Left forelimb (tissue), 1 donor: ENCODE measurements around the gene PER3.

Experiments used
- DNase-seq: peaks from one replicate; pipeline ENCODE4 v3.0.0-alpha.2; 2018; ENCODE audit warnings: low spot score

Gene PER3

GRCh38 chr1:7838714-7839113 lies 54.6 kb downstream of the PER3 start:
- no peak for DNase-seq

DNA sequence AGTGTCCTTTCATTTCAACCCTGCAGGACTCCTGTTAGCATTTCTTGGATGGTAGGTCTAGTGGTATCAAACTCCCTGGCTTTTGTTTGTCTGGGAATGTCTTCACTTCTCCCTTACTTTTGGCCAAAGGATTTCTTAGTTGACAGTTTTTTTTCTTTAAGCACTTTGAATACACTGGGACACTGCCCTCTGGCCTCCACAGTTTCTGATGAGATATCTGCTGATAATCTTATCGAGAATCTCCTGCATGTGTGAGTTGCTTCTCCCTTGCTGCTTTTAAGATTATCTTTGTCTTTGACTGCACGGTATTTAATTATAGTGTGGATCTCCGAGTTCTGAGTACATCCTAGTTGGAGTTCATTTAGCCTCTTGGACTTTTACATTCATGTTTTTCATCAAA lies 55.4 kb downstream of the PER3 start:
- no peak for DNase-seq

DNA sequence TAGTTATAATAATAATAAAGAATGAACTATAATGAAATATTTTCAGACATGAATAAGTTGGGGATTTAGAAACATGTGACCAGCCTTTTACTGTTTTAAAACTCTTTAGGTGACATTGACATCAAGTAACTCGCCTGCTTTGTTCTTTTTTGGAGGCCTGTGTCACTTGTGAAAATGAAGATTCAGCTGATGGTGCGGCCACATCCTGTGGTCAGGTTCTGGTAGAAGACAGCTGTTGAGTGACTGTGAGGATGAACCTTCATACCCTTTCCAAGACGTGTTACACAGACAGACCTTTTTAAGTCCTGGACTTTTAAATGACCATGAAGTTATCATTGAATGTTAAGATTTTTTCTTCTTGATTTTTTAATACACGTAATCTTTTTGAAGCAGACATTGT lies 58.4 kb downstream of the PER3 start:
- no peak for DNase-seq

GRCh38 chr1:7845761-7846160 lies 61.7 kb downstream of the PER3 start:
- no peak for DNase-seq

- DNase-seq: no peak
Observed at GRCh38 chr1:7846656-7847055, 62.6 kb downstream of the PER3 start.

- DNase-seq: no peak
Observed at GRCh38 chr1:7847599-7847998, 63.5 kb downstream of the PER3 start.

- no peak for DNase-seq
Observed at GRCh38 chr1:7850786-7851185, 66.7 kb downstream of the PER3 start.

DNA sequence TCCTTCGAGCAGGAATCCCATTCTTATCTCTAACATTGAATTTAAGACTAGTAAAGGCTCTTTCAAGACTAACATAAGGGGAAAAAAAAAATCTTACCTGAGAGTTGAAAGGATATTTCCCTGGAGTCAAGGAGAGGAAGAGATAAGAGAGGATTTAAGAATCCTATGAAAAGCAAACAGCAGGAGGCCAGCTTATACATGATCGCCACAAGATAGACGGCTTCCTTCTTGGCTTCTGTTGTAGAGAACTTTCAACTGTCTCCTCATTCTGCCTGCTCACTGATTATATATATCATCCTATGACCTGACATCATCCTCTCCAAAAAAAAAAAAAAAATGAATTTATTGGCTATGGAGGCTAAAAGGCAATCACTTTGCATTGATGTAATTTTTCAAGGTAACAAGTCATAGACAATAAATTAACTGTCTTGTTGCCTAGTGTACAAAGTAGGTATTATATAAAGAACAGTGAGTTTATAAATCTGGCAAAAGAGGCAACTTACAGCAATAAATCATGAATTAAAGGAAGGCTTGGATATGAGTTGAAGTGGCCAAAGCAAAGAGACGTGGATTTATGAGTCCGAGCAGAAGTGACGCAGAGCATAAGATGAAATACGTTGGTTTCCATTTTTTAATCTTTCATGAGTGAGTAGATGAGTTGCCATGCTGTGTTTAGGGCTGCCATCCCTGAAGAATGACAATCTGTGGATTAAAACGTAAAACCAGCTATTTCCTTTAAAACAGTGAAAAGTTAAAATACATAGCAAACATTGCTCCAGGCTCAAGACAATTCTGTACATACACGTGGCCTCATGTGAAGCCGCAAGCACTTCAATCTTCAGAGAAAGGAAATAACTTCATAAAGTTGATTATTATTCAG lies 69.0 kb downstream of the PER3 start, which contains the start of gene UTS2:
UTS2 (minus strand) TSS at position 262 of the 880 bp plus-strand sequence; CDS start at position 200, 62 bp downstream.
- no peak for DNase-seq

DNA sequence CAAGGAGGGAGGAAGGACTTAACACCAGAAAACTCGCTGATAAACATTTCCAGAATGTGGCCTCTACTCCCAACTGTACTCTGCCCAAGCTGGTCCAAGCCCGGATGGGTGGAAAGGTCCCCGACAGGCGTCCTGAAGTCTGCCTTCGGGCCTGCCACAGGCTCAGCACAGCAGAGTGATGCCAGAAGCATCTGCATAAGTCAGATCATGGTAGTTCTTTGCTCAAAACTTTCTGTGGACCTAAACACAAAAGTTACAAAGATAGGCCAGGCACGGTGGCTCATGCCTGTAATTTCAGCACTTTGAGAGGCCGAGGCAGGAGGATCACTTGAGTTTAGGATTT lies 69.6 kb downstream of the PER3 start:
- DNase-seq: no peak

DNA sequence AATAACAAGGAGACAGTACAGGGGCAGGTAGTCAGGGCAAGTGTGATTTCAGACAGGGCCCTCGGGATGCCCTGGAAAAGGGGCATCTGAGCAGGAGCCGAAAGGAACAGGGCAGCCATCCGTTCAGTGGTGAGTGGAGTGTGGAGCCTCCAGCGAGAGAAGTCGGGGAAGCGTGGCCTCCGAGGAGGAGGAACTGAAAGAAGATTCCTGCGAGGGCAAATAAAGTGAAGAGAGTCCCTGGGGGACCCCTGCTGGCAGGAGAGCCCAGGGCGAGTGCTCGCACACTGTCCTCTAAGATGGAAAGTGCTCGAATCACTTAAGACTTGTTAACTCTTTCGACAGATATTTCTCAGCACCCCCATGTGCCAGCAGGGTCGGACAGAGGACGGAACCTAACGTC lies 72.3 kb downstream of the PER3 start:
- DNase-seq: no peak

DNA sequence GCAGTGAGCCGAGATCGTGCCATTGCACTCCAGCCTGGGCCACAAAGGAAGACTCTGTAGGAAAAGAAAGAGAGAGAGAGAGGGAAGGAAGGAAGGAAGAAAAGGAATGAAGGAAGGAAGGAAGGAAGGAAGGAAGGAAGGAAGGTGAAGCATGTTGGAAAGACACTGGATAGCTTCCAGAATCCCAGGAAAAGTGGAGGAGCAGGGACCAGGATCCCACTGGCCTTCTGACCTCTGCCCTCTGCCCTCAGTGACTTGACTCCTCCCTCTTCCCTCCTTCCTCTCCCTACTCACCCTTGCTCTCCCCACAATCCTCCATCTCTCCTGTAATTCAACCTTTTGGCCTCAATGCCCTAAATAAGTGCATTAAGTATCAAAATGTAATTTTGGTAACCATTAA lies 72.9 kb downstream of the PER3 start:
- DNase-seq: no peak

DNA sequence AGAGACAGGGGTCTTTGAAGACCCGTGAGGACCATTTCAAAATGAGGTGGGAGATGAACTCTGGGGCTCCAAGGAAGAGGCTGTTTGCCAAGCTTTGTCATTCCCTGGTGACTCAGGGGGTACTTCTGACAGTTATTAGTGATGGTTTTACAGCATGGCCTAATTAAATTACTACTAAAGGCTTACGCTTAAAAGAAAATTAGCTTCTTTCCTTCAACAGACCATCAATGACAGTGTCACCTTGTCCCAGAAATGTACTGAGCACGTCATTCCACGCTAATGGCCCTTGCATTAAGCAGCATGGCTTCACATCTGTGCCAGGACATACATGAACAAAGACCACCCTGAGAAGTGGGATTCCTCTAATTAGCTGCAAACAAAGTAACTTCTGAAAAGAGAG lies 73.9 kb downstream of the PER3 start:
- DNase-seq: no peak

GRCh38 chr1:7859406-7859805 lies 75.3 kb downstream of the PER3 start:
- DNase-seq: no peak

DNA sequence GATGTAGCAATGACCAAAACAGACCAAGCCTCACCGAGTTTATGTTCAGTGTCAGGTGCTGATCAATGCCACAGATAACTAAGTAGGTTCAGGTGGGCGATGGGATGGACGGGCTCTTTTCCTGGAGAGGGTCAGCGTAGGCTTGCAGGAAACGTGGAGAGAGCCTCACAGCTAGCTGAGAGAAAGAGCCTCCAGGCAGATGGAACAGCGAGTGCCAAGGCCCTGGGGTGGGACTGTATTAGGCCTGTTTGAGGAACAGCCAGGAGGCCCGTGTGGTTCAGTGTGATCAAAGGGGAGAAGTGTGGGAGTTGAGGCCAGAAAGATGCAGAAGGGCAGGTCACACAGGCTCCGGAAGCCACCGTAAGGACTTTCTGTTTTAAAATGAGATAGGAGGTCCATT lies 76.0 kb downstream of the PER3 start:
- no peak for DNase-seq

DNA sequence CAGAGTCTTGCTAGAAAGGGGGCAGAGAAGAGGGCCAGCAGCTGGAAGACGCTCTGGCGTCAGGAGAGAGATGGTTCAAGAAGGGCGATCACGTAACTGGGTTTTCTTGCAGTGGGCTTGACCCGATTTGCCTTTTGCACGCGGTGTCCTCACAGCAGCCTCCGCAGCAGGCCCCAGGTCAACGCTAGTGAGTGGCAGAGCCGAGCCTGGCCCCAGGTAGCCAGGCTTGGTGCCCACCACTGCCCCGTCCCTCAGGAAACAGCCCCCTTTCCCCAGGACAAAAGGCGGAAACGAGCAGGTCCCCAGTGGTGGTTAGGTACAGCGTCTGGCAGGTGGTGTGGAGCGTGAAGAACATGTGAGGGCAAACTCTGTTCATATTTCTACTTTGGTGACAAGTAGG lies 77.4 kb downstream of the PER3 start:
- DNase-seq: no peak

DNA sequence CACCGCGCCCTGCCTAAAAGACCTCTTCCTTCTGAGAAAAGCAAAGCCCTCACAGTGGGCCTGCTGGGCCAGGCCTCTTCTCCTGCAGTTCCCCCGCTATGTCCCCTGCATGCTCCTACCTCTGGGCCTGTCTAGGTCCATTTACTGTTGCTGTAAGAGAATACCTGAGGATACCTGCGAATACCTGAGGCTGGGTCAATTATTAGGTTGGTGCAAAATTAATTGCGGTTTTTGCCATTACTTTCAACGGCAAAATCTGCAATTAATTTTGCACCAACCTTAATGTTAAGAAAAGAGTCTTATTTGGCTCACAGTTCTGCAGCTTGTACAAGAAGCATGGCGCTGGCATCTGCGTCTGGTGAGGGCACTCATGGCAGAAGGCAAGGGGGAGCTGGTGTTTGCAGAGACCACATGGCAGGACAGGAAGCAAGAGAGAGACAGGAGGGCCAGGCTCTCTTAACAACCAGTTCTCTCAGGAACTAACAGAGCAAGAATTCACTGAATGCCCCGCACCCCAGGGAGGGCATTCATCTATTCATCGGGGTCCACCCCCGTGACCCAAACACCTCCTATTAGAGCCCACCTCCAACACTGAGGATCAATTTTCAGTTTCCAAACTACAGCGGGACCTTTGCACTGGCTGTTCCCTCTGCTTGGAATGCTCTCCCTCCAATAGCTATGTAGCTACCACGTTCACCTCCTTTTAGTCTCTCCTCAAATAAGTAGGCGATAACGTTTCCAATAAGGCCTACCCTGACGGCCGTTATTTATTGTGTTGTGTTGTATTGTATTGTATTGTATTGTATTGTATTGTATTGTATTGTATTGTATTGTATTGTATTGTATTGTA lies 78.3 kb downstream of the PER3 start:
- DNase-seq: no peak

DNA sequence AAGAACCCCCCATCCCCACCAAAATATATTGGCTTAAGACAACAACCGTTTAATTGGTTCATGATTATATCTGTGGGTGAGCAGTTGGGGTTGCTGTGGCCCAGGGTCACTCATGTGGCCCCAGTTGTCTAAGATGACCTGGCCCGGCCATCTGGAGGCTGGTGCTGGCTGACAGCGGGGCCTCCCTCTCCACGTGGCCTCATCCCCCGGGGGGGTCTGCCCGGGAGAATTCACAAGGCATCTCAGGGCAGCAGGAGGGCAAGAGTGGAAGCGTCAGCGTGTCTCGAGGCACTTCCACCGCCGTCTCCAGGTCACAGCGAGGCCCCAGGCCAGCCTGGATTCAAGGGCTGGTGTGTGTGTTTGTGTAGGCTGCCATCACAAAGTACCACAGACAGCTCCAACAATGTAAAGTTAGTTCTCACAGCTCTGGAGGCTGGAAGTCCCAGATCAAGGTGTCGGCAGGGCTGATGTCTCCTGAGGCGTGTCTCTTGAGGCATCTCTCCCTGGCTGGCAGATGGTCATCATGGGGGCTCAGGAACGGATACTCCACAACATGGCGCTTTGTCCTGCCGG lies 79.8 kb downstream of the PER3 start:
- DNase-seq: no peak

GRCh38 chr1:7865978-7866377 lies 81.9 kb downstream of the PER3 start:
- DNase-seq: no peak

DNA sequence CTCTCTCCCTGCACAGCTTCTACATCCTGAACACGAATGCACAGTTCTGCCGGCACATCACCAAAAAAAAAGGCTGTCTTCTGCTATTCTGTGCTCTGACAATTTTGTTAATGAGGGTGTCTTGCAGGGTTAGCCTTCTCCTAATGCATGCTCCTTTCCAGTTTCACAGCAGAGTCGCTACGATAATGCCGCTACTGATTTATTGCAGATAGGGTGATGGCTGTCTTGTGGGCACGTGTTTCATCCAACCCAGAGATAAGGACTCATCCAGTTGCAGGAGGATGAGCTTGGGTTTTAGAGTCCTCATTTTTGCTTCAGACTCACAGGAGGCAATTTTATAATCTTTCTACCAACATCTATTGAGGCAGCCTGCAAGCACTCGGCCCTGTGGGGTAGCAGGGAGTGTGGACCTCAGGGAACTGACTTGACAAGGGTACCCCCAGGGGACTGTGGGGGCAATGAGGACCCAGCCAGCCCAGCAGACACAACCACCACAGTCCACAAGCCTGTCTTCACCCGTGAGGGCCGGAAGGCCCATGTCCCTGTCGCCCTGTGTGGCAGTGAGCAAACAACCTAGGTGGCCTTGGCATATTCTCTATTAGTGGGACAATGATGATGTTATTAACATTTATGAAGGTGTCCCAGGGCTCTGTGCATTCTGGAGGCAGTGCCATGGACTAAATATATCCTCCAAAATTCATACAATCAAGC lies 84.1 kb downstream of the PER3 start:
- DNase-seq: no peak

GRCh38 chr1:7869136-7869920 lies 85.2 kb downstream of the PER3 start:
- DNase-seq: no peak

- DNase-seq: no peak
Observed at GRCh38 chr1:7871136-7871535, 87.0 kb downstream of the PER3 start.
